HUDEP-2 (cell line): ENCODE results near the gene DAB2IP.

Source experiments
- DNase-seq, 76 experiments: peaks; one replicate each; lab custom pipeline; 2025; ENCODE audit not compliant: unreplicated experiment in 76 of 76; lab: John Stamatoyannopoulos, UW

The DAB2IP gene

GRCh38 chr9:121717141-121717991, 65.9 kb downstream of the DAB2IP start:
- DNase-seq = no peak

- no peak for DNase-seq
These were observed 66.7 kb downstream of the DAB2IP start for GRCh38 chr9:121718084-121718483.

DNA sequence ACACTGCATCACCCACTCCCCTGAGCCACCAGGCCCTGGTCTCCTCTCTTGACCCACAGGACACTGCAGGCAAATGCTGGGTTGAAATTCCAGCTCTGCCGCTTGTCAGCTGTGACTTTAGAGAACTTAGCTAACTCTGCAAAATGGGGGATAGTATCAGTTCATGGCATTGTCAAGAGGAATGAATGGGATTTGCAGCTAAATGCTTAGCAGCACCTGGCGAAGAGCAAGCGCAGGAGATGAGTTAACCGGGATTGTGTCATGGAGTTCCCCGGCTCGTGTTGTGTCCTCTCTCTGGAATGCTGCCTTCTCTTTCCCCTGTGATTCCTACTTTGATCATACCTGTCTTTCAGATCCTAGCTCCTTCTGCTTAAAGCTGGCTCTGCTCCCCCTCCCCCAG, 67.1 kb downstream of the DAB2IP start:
- no peak for DNase-seq

- DNase-seq = no peak
These were observed 69.0 kb downstream of the DAB2IP start for GRCh38 chr9:121720311-121721057.

DNA sequence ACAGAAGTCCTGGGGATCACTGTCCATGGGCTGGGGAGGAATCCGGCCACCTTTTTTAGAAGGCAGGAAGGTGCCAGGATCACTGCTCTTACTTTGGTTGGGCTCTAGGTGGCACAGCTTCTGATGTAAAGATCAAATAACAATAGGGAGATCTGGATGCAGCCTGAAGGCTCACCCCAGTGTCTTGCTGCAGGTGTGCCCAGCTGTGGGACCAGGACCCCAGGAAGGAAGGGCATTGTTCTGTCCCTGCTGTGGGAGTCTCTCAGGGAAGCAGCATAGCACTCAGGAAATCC, 69.6 kb downstream of the DAB2IP start:
- no peak for DNase-seq

DNA sequence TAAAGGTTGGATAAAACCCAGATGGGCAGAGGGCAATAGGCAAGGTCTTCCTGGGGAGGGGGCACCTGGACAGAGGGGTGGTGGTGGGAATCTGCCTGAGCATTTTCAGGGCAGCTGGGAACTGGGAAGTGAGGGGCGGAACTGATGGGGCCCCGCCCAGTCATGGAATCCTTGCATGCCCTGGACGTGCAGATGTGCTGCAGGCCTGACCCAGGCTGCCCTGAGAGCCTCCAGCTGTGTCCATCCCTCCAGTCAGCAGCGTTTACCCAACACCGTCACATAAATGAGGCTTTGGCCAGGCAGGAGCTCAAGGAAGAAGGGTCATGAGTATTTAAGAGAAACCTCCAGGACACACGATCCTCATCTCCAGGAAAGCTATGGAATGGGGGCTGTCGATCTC, 70.3 kb downstream of the DAB2IP start:
- DNase-seq = no peak

- DNase-seq = no peak
These were observed 73.8 kb downstream of the DAB2IP start for GRCh38 chr9:121725008-121725775.

- no peak for DNase-seq
These were observed 76.0 kb downstream of the DAB2IP start for GRCh38 chr9:121727295-121728020.

- DNase-seq = no peak
These were observed 77.5 kb downstream of the DAB2IP start for GRCh38 chr9:121728916-121729315.

GRCh38 chr9:121729769-121730562, 78.5 kb downstream of the DAB2IP start:
- no peak for DNase-seq

- no peak for DNase-seq
These were observed 79.7 kb downstream of the DAB2IP start for GRCh38 chr9:121731090-121731489.

DNA sequence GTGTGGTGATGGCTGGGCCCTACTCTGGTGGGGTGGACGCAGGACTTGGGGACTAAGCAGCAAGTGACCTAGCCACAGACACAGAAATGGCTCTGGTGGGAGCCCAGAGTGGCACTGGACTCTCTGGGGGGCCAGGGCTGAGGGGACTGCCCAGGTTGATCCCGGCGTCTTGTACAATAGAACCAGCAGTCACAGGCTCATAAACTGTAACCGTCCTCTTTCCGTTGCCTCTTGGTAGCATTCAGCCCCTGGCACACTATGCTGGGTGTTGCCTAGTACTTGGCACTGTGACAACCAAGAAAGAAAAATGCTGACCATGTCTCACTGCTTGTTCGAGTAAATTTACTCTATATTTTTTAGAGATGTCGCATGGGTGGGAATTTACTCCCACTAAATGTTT, 80.5 kb downstream of the DAB2IP start:
- peak in 1 of 76 experiments; percentile 5 for DNase-seq

DNA sequence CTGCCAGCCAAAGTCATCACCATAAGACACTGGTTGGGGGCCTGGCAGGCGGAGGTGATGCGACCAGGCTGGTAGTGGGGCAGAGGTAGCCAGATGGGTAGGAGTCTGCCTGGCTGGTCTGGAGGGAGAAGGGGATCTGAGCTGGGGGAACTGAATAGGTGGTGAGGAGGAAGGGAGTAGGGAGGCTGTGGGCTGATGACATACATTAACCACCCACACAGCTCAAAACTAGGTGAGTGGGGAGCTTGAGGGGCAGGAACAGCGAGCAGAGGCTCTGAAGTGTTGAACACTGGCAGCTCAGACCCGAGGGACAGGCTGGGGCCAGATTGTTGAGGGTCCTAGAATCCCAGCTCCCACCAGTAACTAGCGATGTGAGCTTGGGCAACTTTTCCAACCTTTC, 81.0 kb downstream of the DAB2IP start:
- DNase-seq = no peak

- no peak for DNase-seq
These were observed 81.5 kb downstream of the DAB2IP start for GRCh38 chr9:121732886-121733285.

GRCh38 chr9:121734465-121734864, 83.0 kb downstream of the DAB2IP start:
- no peak for DNase-seq

GRCh38 chr9:121735065-121735792, 83.8 kb downstream of the DAB2IP start:
- peak in 31 of 76 experiments; percentile 5 to 56 (median 21) for DNase-seq

DNA sequence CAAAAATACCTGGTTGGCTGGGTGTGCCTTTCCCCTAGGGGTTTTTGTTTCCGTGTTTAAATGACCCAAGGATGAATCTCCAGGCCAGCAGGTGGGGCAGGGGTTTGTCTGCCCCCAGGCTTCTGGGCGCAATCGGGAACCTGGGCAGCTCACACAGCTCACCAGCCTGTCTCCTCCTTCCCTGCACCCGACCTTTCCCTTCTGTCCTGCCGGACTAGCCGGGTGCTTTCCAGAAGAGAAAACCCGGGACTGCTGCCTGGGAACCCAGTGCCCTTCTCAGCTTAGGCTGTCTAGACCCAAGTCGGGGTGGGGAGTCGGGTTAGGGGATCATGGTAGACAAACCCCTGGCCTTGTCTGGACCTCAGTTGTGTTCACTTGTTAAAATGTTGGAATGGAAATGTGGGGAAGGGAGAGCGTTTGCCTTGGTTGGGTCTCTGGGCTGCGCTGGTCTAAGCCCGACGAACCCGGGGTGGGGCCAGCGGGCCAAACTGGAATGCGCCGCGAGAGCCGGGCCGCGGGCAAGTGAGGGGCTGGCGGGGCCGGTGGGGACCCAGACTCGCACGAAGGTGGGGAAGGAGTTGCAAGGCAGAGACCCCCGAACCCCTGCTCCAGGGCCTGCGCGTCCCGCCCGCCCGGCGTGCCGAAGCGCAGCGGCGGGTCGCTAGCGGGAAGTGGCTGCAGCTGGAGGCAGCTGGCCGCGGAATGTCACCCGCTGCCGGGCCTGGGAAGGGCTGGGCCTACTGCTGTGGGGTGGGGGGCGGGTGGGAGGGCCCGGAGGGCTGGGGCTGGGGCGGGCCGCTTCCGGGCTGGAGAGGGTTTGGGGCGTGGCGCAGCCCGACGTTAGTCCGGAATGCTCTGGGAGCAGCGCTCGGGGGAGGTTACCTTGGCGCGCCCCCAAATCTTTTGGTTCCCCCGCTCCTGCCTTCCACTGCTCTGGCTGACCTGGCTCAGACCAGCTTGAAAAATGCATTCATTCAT, 84.6 kb downstream of the DAB2IP start:
- peak in 1 of 76 experiments; percentile 6 for DNase-seq

DNA sequence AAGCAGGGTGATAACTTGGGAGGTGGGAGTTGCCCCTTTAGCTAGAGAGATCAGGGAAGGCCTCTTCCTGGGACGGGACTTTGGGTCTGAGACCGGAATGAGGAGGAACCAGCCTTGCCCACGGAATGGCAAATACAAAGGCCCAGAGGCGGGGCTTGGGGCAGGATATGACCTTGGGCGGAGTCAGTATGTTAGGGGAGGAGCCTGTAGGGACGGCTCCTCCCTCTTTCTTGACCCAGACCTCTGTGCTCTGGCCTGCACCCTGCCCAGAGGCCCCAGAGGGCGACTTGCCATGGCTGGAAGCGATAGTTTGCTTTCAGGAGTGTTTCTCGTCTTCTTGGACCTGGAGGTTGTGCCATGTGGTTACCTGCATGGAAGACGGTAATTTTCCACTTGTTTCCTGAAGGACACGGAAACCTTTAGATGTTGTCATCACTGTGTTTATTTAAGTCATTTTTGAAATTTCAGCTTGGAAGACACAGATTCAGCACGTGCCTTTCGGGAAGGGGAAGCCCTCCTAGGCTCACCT, 85.6 kb downstream of the DAB2IP start:
- peak in 3 of 76 experiments; percentile 2 to 6 (median 5) for DNase-seq
